ENCODE measurements around the gene CENPB. TPM values are rescaled to one million over a fixed set of nuclear protein-coding genes. Genes with fewer than 3 reads are reported as not detected.
A peak's percentile ranks its signal among the peaks of the same experiment; 100 is the strongest.

CENPB gene
- polyA plus RNA-seq, 3 donors from 2014 or later: 1.0 to 1.7 (median 1.1) TPM

GRCh38 chr20:3764659-3765058 lies 21.9 kb downstream of the CENPB start:
- no peak overlapping the region for H3K4me3 Mint-ChIP-seq
- H3K36me3 Mint-ChIP-seq: no peaks in the 10 kb centered on the region
- H3K27me3 Mint-ChIP-seq (ENCODE audit: low read depth in 3 of 3): peaks cover 4 to 10% (median 7%) of the 10 kb centered on the region in 3 donors
- H3K9me3 Mint-ChIP-seq: no peaks in the 10 kb centered on the region
- no peak overlapping the region for H3K27ac Mint-ChIP-seq
- DNase-seq: no peak
- H3K4me1 Mint-ChIP-seq: peaks cover 10 to 11% of the 10 kb centered on the region in 2 donors

DNA sequence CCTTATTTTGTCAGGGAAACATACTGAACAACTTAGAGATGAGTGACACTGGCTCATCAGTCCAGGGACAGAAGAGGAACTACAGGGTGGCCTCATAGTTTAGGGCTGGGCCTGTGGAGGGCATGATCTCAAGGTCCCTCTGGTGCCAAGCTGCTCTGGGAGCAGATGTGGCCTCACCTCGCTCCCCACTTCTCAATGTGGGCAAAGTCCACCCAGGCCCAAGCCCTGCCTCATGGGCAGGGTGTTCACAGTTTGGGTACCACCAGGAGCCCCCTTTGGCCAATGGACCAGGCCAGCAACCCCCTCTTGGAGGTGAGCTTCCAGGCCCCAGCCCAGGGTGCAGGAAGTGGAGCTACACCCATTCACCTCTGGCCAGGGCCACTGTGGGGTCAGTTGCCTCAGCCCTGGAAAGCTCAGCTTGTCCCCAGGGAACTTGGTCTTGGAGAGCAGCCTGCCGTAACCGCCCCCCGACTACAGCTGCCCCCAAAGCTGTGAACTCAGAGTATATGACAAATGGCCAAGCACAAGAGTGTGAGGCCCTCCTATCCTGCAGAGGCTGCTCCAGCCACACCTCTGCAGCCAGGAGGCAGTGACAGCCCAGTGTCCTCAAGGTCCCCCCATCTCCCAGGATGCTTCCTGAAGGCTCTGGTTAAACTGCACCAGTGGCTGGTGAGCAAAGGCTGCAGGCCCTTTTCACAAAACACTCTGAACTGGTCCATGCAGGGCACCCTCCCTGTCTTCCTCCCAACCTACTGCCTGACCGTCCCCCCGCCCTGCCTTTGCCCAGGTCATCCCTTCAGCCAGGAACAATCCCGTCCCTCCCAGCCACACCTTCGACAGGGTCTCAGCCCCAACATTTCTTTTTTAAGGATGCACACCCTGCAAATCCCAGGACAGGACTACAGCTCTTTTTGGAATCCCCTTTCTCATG lies 22.6 kb downstream of the CENPB start:
- no peak for DNase-seq
- Mint-ChIP-seq H3K36me3 (no peaks in the 10 kb centered on the region), H3K27me3 (ENCODE audit: low read depth in 3 of 3) (peaks cover 4 to 10% (median 5%) of the 10 kb centered on the region in 3 donors), H3K27ac (no peak overlapping the region), H3K4me3 (no peak overlapping the region), H3K9me3 (no peaks in the 10 kb centered on the region), H3K4me1 (peaks cover 5 to 8% of the 10 kb centered on the region in 2 donors)

DNA sequence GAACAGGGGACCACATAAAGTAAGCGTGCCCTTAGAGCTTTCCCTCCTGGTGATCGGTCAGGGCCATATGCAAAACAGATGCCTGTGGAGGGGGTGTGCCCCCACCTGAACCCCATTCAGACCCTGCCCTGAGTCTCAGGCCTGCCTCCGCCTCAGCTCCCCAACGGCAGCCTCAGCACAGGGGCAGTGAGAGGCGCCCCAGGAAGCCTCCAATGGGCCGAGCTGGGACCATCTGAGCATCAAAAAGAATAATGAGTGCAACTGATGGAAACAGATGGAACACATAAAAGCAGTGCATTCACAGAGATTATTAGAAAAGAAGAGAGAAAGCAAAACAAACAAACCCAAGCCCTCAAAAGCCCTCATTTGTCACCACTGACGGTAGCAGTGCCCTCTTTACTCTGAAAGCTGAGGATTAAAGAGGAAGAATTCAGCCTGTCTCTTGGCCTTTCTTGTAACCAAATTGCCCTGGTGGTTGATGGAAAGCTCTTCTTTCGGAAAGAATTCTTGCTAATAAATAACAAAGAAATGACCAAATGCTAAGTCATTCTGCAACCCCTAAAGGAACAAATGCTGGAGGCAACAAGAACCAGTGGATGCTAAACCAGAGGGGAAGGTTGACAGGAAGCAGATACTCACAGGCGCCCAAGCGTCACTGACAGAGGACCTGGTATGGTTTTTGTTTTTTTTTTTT lies 25.7 kb downstream of the CENPB start:
- Mint-ChIP-seq H3K4me3 (no peak overlapping the region), H3K27ac (no peak overlapping the region), H3K4me1 (no peaks in the 10 kb centered on the region), H3K9me3 (no peaks in the 10 kb centered on the region), H3K36me3 (peaks cover 0 to 13% (median 11%) of the 10 kb centered on the region in 3 donors), H3K27me3 (ENCODE audit: low read depth in 3 of 3) (peaks cover 0 to 1% (median 0%) of the 10 kb centered on the region in 3 donors)
- no peak for DNase-seq

GRCh38 chr20:3759884-3760283 lies 26.7 kb downstream of the CENPB start:
- peaks cover 0 to 13% (median 11%) of the 10 kb centered on the region in 3 donors for H3K36me3 Mint-ChIP-seq
- peaks cover 0 to 1% (median 0%) of the 10 kb centered on the region in 3 donors for H3K27me3 Mint-ChIP-seq (ENCODE audit: low read depth in 3 of 3)
- no peaks in the 10 kb centered on the region for H3K9me3 Mint-ChIP-seq
- peak overlapping the region in 1 of 6 donors; percentile 52 for H3K27ac Mint-ChIP-seq
- DNase-seq: no peak
- no peak overlapping the region for H3K4me3 Mint-ChIP-seq
- H3K4me1 Mint-ChIP-seq: no peaks in the 10 kb centered on the region

- Mint-ChIP-seq H3K4me3 (no peak overlapping the region), H3K36me3 (peaks cover 0 to 14% (median 13%) of the 10 kb centered on the region in 3 donors), H3K27ac (peak overlapping the region in 1 of 6 donors; percentile 52), H3K4me1 (no peaks in the 10 kb centered on the region), H3K27me3 (ENCODE audit: low read depth in 3 of 3) (no peaks in the 10 kb centered on the region), H3K9me3 (no peaks in the 10 kb centered on the region)
- no peak for DNase-seq
Observed at GRCh38 chr20:3759316-3759823, 27.2 kb downstream of the CENPB start.

- no peaks in the 10 kb centered on the region for H3K4me1 Mint-ChIP-seq
- H3K4me3 Mint-ChIP-seq: no peak overlapping the region
- peaks cover 0 to 14% (median 13%) of the 10 kb centered on the region in 3 donors for H3K36me3 Mint-ChIP-seq
- H3K9me3 Mint-ChIP-seq: no peaks in the 10 kb centered on the region
- no peak for DNase-seq
- no peak overlapping the region for H3K27ac Mint-ChIP-seq
- H3K27me3 Mint-ChIP-seq (ENCODE audit: low read depth in 3 of 3): no peaks in the 10 kb centered on the region
Observed at GRCh38 chr20:3758566-3758965, 28.0 kb downstream of the CENPB start.

- Mint-ChIP-seq H3K4me3 (no peak overlapping the region), H3K36me3 (peaks cover 0 to 14% (median 13%) of the 10 kb centered on the region in 3 donors), H3K4me1 (peaks cover 3 to 4% of the 10 kb centered on the region in 2 donors)
Observed at GRCh38 chr20:3757268-3757667, 29.3 kb downstream of the CENPB start.

DNA sequence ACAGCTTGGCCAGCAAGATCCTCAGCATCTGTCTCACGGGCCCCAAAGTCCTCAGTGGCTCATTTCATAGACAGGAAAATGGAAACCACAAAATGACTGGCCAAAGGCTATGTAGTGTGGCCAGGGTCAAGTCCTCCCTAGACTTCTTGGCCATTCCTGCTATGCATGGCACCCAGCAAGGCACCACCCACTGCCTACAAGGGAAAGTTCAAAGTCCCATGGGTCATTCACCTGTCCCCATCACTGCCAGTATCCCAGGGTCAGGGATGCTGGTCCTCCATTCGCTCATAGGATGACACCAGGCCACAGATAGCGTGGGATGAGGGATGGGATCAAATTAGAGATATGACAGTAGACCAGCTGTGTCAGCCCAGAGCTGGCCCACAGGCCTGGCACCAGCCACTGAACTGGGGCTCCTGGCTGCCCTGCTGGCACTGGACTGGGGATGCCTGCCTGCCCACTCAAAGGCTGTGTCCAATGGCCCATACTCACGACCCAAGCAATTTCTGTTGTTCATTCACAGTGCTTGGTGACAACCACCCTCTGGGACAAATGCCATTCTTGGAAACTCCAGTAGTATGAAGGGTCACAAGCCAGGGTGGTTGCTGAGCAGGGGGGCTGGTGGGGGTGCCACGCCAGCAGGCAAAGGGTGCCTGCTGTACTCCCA lies 30.6 kb downstream of the CENPB start:
- H3K4me1 Mint-ChIP-seq: peaks cover 6 to 7% of the 10 kb centered on the region in 2 donors
- H3K9me3 Mint-ChIP-seq: no peaks in the 10 kb centered on the region
- H3K27ac Mint-ChIP-seq: no peak overlapping the region
- no peak for DNase-seq
- no peak overlapping the region for H3K4me3 Mint-ChIP-seq
- H3K36me3 Mint-ChIP-seq: peaks cover 0 to 14% (median 13%) of the 10 kb centered on the region in 3 donors
- H3K27me3 Mint-ChIP-seq (ENCODE audit: low read depth in 3 of 3): peaks cover 0 to 4% (median 0%) of the 10 kb centered on the region in 3 donors

More at GRCh38 chr20:3757268-3757667, 29.3 kb downstream of the CENPB start:
- no peak overlapping the region for H3K27ac Mint-ChIP-seq
- no peak for DNase-seq
- peaks cover 0 to 4% (median 0%) of the 10 kb centered on the region in 3 donors for H3K27me3 Mint-ChIP-seq (ENCODE audit: low read depth in 3 of 3)
- no peaks in the 10 kb centered on the region for H3K9me3 Mint-ChIP-seq

GRCh38 chr20:3755269-3755668 lies 31.3 kb downstream of the CENPB start:
- H3K36me3 Mint-ChIP-seq: peaks cover 0 to 14% (median 13%) of the 10 kb centered on the region in 3 donors
- peaks cover 0 to 4% (median 0%) of the 10 kb centered on the region in 3 donors for H3K27me3 Mint-ChIP-seq (ENCODE audit: low read depth in 3 of 3)
- H3K9me3 Mint-ChIP-seq: no peaks in the 10 kb centered on the region
- H3K4me3 Mint-ChIP-seq: no peak overlapping the region
- H3K4me1 Mint-ChIP-seq: peaks cover 9 to 11% of the 10 kb centered on the region in 2 donors
- no peak overlapping the region for H3K27ac Mint-ChIP-seq
- no peak for DNase-seq

DNA sequence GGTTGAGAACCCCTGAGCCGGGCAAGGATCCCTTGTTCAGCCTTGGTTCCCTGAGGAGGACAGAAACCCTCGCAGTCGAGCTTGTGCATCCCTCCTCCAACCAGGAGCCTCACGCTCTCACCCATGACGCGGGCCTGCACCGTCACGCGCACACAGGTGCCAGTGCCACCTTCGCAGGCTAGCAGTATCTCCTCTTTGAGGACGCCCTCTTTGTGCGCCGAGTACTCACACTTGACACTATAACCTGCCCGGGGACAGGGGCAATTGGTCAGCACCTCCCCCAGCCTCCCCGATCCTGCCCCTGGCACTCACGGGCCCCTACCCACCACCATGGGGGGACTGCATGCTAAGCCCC lies 32.3 kb downstream of the CENPB start:
- Mint-ChIP-seq H3K36me3 (peaks cover 0 to 14% (median 13%) of the 10 kb centered on the region in 3 donors), H3K9me3 (no peaks in the 10 kb centered on the region), H3K4me1 (peaks cover 9 to 11% of the 10 kb centered on the region in 2 donors), H3K27ac (no peak overlapping the region), H3K27me3 (ENCODE audit: low read depth in 3 of 3) (peaks cover 0 to 4% (median 0%) of the 10 kb centered on the region in 3 donors), H3K4me3 (no peak overlapping the region)
- no peak for DNase-seq

- H3K4me3 Mint-ChIP-seq: no peak overlapping the region
- no peak overlapping the region for H3K27ac Mint-ChIP-seq
- H3K9me3 Mint-ChIP-seq: no peaks in the 10 kb centered on the region
- H3K4me1 Mint-ChIP-seq: peaks cover 9 to 11% of the 10 kb centered on the region in 2 donors
- no peak for DNase-seq
- peaks cover 0 to 14% (median 13%) of the 10 kb centered on the region in 3 donors for H3K36me3 Mint-ChIP-seq
- H3K27me3 Mint-ChIP-seq (ENCODE audit: low read depth in 3 of 3): peaks cover 0 to 4% (median 0%) of the 10 kb centered on the region in 3 donors
Observed at GRCh38 chr20:3753501-3754275, 32.9 kb downstream of the CENPB start.

GRCh38 chr20:3753098-3753497 lies 33.4 kb downstream of the CENPB start:
- Mint-ChIP-seq H3K27me3 (ENCODE audit: low read depth in 3 of 3) (peaks cover 0 to 4% (median 1%) of the 10 kb centered on the region in 3 donors), H3K4me3 (peak overlapping the region in 1 of 5 donors; percentile 18), H3K4me1 (peaks cover 9 to 11% of the 10 kb centered on the region in 2 donors), H3K9me3 (no peaks in the 10 kb centered on the region), H3K36me3 (peaks cover 0 to 12% (median 11%) of the 10 kb centered on the region in 3 donors), H3K27ac (peak overlapping the region in 1 of 6 donors; percentile 62)
- DNase-seq: peak; percentile 42 to 58 (median 54)

GRCh38 chr20:3752386-3752759 lies 34.2 kb downstream of the CENPB start:
- Mint-ChIP-seq H3K9me3 (no peaks in the 10 kb centered on the region), H3K36me3 (peaks cover 0 to 6% (median 6%) of the 10 kb centered on the region in 3 donors), H3K27me3 (ENCODE audit: low read depth in 3 of 3) (peaks cover 1 to 4% (median 2%) of the 10 kb centered on the region in 3 donors), H3K27ac (peak overlapping the region in 4 of 6 donors; percentile 9 to 51 (median 34)), H3K4me3 (peak overlapping the region in 3 of 5 donors; percentile 54 to 67 (median 60)), H3K4me1 (peaks cover 9 to 11% of the 10 kb centered on the region in 2 donors)
- no peak for DNase-seq
